Right kidney (tissue), 1 donor: ENCODE measurements around the gene BAK1.
"Not testable (repeated sequence)": the region's sequence is repeated elsewhere in the genome, so short reads cannot be mapped to it uniquely, and the experiment has no call there.

Experiments
- DNase-seq: peaks from one replicate; pipeline ENCODE4 v3.0.0-alpha.2; 2016

Gene BAK1

DNA sequence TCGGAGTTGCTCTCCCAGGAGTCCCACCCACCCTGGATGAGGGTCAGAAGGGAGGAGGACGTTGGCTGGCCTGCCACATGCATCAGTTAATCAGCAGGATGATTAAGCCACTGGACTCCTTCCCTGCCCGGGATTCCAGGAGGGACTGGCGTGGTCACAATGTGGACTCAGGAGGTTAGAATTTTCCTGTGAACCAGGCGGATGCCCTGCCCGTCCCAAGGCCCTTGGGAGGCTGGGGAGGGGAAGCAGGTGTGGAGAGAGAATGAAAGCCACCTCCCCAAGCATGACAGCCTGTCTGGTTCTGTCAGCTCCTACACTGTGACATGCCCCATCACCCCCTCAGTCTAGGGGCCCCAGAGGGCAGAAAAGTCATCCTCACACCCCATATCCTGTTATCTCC lies 29.5 kb upstream of the BAK1 start:
- DNase-seq: no peak

DNA sequence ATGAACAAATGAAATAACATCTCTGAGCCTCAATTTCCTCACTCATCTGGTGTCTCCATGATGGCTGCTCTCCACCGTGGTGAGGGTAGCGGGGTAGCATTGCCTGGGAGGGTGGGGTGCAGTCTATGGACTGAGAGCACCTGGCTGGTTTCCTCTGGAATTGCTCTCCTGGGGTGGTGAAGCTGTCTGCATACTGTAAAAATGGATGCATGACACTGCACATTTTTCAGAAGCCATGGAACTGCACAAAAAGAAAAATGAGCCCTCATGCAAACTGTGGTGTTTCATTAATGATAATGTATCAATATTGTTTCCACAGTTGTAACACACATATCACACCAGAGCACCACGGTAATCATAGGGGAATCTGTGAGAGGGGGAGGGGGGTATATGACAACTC lies 28.9 kb upstream of the BAK1 start:
- no peak for DNase-seq

DNA sequence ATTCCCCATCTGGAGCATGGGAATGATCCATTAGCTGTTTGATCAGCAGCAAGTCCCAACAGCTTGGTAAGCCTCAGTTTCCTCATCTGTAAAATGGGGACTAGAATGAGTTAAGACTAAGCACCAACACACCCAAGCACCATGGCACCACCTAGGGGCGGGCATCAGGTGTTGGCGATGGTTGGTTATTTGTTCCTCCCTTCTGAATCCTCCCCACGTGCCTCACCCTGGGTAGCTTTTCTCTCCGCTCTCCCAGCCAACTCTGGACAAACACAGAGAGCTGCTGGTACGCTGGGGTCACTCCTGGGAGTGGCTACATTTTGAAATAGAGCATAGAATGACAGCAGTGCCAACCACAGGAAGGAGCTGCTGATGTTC lies 27.7 kb upstream of the BAK1 start:
- no peak for DNase-seq

DNA sequence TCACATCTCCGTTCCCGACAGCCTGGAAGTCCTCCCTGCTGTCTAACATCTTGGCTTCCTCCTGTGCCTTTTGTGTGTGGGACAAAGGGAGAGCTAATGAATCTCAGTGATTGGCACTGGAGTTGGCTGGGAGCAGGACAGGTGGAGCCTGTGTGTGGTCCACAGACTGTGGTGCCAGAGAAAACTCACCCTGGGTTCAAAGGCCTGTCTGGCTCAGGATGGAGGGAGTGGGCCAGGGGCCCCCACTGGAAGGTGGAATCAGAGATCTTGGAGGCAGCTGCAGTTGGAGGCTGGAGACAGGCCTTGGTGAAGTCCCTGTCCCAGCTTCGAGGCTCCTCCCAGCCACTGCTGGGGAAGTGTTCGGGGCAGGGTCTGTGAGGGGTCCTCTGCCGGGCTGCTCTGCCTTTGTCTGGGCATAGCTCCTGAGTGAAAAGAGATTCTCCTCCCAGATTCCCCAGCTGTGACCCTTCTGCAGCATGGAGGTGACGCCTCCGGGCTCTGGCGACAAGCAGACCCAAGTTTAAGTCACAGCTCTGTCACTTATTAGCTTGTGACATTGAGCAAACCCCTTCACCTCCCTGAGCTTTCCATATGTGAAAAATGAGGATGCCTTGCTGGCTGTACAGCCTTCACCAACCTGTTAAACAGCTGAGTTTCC lies 27.2 kb upstream of the BAK1 start:
- DNase-seq: no peak

DNA sequence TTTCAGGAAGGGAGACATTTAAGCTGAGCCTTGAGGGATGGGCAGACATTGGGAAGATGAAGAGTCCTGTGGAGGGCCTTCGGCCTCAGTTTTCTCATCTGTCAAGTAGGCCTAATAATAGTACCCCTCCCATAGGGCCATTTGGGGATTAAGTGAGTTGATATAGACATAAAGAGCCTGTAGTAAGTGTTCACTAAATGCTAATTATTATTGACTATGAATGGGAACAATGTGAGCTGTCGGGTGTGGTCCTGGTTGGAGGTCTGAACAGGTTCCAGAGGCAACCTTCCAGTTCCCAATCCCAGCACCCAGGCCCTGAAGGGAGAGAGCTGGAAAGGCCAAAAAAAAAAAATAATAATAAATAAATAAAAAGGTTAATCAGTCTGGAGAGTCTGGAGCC lies 26.6 kb upstream of the BAK1 start:
- no peak for DNase-seq

DNA sequence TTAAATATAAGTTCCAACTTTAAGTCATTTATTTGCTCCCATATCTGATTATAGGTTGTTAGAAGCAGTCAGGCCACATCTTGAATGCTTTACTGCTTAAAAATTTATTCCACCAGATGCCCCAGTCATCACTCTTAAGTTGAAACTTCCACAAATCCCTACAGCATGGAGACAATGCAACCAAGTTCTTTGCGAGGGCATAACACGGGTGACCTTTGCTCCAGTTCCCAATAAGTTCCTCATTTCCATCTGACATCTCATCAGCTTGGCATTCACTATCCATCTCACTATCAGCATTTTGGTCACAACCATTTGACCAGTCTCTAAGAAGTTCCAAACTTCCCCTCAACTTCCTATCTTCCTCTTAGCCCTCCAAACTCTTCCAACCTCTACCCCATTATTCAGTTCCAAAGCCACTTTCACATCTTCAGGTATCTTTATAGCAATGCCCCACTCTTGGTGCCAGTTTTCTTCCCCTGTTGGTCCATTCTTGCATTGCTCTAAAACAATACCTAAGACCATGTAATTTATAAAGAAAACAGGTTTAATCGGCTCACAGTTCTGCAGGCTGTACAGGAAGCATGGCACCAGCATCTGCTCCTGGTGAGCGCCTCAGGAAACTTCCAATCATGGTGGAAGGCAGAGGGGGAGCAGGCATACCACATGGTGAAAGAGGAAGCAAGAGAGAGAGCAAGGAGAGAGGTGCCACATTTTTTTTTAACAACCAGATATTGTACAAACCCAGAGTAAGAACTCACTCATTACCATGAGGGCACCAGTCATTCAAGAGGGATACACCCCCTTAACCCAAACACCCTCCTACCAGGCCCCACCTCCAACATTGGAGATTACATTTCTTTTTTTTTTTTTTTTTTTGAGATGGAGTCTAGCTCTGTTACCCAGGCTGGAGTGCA lies 25.1 kb upstream of the BAK1 start:
- no peak for DNase-seq

DNA sequence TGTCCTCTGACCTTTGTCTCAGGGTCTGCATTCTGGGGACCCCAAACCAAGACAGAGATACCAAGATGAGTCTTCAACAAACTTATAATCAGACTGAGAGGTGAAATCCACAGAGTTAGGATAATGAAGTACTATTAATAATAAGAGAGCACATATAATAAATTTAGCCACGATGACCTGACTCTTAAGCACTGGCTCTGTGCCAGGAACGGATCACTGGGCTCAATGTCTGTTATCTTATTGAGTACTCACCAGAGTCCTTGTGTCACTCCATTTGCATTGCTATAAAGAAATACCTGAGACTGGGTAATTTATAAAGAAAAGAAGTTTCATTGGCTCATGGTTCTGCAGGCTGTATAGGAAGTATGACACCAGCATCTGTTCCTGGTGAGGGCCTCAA lies 22.1 kb upstream of the BAK1 start:
- no peak for DNase-seq

DNA sequence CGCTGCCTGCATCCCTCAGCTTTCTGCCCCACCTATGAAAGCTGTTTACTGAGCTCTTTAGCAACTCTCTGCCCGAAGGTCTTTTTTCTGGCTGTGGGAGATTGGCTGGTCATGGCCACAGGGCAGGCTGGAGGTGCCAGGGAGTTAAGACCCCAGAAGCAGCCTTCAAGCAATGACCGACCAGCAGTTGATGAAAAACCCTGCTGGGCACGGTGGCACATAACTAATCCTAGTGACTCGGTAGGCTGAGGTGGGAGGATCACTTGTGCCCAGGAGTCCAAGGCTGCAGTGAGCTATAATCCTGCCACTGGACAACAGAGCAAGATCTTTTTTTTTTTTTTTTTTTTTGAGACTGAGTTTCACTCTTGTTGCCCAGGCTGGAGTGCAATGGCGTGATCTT lies 20.7 kb upstream of the BAK1 start:
- no peak for DNase-seq

DNA sequence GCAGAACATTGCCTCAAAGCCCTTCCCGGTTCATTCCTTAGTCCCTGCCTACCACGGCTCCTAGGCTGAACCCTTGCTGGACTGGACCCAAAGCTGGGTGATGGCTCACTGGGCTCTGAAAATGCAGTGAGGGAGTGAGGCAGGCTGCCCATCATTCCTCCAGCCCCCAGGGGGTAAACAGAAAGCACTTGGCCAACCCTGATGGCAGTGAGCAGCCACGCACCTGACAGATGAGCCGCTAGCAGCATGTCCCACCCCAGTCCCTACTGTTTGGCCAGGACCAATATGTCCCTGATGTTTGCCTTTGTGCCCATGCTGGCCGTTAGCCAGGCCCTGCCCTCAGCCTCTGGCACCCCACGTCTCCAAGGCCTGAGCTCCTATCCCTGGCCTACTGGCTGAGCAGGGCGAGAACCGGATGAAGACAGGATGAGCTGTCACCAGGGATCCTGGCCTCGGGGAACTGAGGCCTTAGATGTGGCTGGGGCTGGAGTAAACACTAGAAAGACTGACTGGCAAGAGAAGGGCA lies 19.4 kb upstream of the BAK1 start:
- DNase-seq: no peak

DNA sequence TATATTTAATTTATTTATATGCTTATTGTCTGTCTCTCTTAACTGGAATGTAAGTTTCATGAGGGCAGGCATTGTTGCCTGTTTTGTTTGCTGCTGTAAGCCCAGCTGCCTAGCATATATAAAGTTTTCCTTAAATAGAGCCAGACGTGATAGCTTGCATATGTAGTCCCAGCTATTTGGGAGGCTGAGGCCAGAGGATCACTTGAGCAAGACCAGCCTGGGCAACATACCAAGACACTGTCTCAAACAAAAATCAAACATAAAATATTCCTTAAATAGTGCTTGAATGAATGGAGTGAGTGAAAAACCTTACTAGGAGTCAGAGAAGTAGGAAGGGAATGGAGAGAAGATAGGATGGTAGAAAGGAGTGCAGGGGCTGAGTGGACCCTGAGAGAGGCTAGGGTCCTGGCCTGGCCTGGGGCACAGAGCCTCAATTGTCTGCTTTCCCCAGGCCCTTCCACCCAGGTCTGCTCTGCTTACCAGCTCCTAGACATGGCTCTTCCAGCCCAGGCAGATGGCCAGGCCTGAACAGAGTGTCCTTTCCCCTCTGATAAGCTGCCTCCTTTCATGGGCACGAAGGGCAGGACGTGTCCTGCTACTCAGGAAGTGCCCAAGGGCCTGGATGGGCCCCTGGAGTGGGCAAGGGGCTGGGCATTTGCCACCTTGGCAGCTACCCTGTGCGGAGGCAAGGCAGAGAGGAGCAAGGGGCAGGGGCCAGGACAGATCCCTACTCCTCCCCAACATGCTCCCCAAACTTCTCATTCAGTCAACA lies 17.7 kb upstream of the BAK1 start:
- no peak for DNase-seq

DNA sequence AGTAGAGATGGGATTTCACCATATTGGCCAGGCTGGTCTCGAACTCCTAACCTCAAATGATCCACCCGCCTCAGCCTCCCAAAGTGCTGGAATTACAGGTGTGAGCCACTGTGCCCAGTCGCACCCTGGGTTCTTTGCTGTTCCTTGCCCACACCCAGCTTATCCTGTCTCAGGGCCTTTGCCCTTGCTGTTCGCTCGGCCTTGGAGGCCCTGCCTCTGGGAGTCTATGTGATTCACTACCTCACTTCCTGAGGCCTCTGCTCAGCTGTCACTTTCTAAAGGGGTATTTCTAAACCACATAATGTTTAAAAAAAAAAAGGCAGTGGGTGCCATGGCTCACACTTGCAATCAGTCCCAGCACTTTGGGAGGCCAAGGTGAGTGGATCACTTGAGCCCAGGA lies 16.8 kb upstream of the BAK1 start:
- DNase-seq: not testable (repeated sequence)

DNA sequence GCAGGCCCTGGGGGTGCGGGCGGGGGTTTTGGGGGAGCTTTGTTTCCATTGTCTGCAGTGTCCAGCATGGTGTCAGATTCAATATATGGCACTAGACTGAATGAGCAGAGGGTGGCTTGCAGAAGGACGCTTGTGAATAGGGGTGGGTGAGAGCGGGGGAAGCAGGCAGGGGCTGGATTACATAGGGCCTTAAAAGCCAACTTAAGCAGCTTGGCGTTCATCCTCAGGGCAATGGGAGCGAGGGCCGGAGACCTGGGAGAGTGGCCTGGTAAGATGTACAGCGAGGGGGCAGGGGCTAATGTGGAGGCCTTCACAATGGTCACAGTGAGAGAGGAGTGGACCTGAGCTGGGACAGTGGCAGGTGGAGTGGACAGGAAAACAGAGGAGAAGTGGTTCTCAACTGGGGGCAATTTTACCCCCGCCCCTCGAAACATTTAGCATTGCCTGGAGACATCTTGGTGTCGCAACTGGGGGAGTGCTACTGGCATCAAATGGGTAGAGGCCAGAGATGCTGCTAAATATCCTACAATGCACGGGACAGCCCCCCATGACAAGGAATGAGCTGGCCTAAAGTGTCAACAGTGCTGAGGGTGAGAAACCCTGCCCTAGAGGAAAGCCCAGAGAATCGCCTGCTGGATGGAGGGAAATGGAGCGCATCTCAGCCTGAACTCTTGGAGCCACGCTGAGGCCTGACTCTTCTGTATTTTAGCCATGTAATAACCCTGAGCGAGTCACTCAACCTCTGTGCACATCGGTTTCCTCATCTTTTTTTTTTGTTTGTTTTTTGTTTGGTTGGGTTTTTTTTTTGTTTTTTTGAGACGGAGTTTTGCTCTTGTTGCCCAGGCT lies 15.1 kb upstream of the BAK1 start:
- no peak for DNase-seq

DNA sequence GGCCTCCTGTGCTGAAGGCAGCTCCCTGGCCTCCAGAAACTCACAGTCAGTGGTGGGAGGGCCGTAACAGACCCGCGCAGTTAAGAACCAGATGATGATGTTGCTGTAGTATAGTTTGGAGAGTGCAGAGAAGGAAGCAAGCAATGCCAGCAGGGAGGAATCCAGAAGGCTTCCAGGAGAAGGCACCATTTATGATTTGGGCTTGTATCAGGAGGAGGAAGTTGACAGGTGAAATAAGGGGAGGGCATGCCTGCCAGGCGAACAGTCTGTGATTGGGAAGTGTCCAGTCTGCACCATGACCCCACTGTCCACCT lies 13.3 kb upstream of the BAK1 start:
- DNase-seq: no peak

DNA sequence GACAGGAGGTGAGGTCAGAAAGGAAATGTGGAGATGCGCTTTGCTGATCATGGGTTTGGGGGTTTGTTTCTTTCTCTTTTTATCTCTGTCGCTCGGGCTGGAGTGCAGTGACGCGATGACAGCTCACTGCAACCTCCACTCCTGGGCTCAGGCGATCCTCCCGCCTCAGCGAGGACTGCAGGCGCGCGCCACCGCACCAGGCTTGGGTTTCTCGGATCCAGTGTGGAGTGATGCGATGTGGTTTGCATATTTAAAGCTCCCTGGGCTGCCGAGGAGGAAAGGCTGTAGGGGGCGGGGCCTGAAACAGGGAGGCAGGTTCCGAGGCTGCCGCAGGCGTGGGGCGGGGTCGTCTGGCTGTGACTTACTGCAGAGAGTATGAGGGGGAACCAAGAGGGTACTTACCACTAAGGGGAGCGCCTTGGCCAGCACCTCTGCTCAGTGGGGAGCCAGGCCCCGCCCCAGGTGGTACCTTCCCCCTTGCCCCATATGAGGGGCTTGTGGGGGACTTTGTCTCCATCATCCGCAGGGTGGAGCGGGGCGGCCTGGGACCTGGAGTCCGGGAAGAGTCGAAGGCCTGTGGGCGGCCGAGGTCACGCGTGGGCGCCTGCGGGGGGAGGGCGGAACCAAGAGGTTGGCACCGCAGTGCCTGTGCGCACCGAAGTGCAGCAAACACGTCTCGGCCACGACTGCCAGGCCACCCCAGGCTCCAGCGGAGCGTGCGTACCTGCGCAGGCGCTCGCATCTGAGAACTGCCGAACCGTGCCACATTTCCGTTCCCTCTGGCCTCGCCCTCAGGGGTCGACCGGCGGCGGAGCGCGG lies 12.7 kb upstream of the BAK1 start:
- peak; percentile 62 for DNase-seq

DNA sequence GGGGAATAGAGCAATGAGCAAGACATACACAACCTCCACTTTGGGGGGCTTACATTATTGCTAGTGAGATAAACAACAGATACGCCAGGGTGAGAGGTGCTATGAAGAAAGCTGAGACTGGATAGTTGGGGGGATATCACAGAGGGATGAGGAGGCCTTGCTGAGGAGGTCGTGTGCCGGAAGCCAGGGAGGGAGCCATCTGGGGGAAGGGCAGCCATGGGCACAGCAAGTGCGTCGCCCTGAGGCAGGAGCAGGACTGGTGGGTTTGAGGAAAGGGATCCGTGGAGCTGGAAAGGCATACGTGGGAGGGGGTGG lies 12.2 kb upstream of the BAK1 start:
- DNase-seq: no peak

DNA sequence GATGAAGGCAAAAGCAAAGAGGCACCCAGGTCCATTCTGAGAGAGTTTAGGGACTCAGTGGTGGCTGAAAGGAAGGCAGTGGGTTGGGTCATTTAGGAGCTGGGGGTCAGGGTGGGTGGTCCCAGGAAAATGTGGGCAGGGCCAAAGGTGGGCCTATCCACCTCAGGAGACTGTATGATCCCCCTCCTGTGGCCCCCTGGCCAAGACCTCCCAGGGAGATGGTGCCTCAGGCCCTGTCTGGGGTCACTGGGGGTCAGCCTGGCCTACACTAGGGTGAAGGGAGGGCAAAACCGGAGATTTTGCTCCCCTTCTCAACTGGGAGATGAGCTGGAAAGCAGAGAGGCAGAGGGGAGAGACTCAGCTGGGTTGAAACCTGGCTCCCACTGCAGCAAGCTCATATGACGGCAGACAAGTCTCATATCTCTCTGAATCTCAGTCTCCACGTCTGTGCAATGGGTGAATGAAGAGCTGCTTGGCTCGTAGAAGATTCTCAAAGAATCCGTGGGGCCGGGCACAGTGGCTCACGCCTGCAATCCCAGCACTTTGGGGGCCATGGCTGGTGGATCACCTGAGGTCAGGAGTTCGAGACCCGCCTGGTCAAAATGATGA lies 11.5 kb upstream of the BAK1 start:
- no peak for DNase-seq

DNA sequence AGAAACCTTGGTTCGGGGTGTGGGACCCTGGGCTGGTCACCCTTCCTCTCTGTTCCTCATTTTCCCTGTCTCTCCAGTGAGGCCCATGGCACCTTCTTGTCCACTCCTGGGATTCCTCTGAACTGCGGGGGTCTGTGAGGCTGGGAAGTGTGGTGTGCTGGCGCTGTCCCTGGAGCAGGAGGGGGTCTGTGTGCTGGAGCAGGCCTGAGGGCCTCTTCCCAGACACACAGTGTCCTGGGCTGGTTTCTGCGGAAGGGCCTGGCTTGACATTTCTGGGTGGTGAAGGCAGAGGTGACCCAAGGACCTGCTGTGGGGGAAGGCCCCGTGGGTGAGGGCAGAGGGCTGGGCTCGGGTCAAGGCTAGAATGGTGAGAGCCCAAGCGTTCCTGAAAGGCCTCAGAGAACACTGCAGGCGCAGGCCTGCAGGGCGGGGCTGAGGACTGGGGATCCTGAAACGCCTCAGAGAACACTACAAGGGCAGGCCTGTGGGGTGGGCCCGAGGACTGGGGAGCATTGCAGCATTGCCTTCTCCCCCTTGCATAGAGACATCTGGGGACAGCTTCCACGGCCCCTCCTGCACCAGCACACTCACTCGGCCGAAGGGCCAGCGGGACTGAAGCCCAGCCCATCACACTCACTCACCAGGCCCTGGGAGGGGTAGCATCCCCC lies 10.6 kb upstream of the BAK1 start:
- DNase-seq: no peak

DNA sequence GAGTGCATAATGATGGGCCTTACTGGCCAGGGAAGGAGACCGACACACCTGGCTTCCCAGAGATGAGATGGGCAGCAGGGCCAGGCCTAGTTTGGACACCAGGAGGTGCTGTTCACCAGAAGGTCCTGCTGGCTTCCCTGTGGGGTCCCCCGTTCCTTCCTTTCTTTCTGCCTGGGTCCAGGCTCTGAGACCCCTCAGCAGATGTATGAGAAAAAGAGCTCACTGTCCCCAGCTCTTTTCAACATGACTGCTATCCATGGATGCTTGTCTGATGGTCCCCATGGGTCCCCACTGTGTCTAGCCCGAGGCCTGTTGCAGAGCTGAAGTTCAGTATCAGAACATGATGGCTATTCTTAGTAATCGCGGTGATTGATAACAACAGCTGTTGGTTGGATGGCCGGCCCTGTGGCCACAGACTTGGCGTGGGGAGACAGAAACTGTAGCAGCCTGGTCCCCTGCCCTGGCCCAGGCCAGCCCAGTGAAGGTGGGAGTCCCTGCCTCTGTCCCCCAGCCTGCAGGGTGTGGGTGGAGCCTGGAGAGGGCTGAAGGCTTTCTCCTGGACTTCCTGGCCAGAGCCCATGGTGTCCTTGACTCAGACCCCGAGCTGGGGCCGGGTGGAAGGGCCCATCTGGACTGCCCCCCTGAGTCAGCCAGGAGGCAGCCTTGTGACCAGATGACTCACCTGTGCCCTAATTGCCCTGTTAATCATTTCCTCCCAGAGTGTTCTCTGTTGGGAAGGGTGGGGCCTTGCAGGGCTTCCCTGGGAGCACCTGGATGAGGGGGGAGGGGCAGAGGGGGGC lies 9.9 kb upstream of the BAK1 start:
- DNase-seq: peak; percentile 73

DNA sequence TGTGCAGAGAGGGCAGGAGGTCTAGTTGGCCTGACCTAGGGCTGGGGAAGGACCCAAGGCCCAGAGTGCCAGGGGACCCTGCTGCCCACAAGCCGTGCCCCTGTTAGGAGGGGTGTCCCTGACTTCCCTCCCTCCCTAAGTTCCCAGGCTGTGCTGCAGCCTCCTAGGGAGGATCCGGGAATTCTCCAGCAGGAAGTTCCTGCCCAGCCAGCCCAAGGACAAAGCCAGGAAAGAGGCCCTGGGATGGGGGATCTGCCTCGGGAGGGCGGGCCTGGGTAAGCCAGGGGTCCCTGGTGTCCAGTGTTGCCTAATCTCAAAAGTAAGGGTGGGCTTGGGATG lies 9.3 kb upstream of the BAK1 start:
- no peak for DNase-seq

DNA sequence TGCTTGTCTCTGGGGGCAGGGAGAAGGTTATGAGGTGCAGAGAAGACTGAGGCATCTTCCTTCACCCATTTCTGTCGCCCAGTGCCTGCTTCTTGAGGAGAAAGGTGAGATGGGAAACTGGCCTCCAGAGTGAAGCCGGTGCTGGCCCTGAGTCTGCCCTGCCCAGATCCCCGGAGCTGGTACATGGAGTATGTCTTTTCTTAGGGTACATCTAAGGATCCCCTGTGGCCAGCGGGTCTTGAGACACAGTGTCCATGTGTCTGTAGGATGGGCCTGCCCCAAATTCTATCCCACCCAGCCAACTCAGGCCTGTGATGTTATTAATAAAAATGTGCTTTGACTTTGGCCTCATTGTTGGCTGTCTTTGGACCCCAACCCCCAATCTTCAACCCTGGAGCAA lies 8.8 kb upstream of the BAK1 start:
- DNase-seq: no peak
